HCT116 (cell line): ENCODE results near the gene ZNF521. TPM values are rescaled to one million over a fixed set of nuclear protein-coding genes. Genes with fewer than 3 reads are reported as not detected.

Experiments
- ATAC-seq: fragments of 200-7000 bp; cut with Tn5 transposase; 2 replicates; pipeline ENCODE4 v1.9.1; 2020; ENCODE audit warnings: mild to moderate bottlenecking, moderate library complexity
- BruUV-seq: library from RNA; stranded (reverse); fragments of 400-500 nt; replicated peaks from 2 replicates; lab custom pipeline; 2021; lab: Mats Ljungman, UMichigan
- CTCF ChIA-PET: fragments of 300-600 bp; sonication (Branson Sonifier 250); formaldehyde crosslinking; loops from one replicate; lab custom pipeline; 2021; ENCODE audit warnings: antibody characterized with exemption; lab: Charles Lee
- POLR2A ChIA-PET: fragments of 300-600, 350-600 bp; sonication (Branson Sonifier 250); formaldehyde crosslinking; loops from one replicate; lab custom pipeline; 2021; ENCODE audit warnings: antibody characterized with exemption; lab: Charles Lee
- RAD21 ChIA-PET, 2 experiments: fragments of 300-600 bp; sonication (Branson Sonifier 250); formaldehyde crosslinking; loops; one replicate each; lab custom pipeline; 2023; ENCODE audit warnings: low total read pairs in 2 of 2; ENCODE audit not compliant: uncharacterized antibody in 2 of 2, unreplicated experiment in 2 of 2, low non-redundant PET in 1 of 2; lab: Charles Lee
- DNase-seq: peaks from one replicate; pipeline ENCODE4 v3.0.0-alpha.2; 2010; ENCODE audit warnings: low read depth, low spot score
- H2AFZ ChIP-seq: fragments of 200-600 bp; shearing (Covaris generic), sonication (generic); 2 replicates; pipeline ENCODE4 v1.6.1; 2017; ENCODE audit warnings: low read depth, mixed run types, mixed read lengths, antibody characterized with exemption, low read length; ENCODE audit not compliant: poor library complexity, severe bottlenecking
- H3K27ac ChIP-seq: 2 replicates; pipeline ENCODE4 v1.5.1; 2012; ENCODE audit warnings: low read depth, low read length
- H3K27me3 ChIP-seq: fragments of 200-600 bp; sonication (generic); 2 replicates; pipeline ENCODE4 v1.6.1; 2016; ENCODE audit warnings: mixed run types, low read length, mixed read lengths; ENCODE audit not compliant: insufficient read depth
- H3K36me3 ChIP-seq, 2 experiments: fragments of 200-500 bp in 1 of 2; fragments of 200-600 bp in 1 of 2; sonication (Bioruptor generic) in 1 of 2; sonication (generic) in 1 of 2; 2 replicates each; pipeline versions ENCODE4 v1.5.1 to v1.6.1; 2014 to 2016; ENCODE audit warnings: low read length in 2 of 2, inconsistent platforms in 1 of 2, mixed read lengths in 1 of 2, mixed run types in 1 of 2; ENCODE audit not compliant: insufficient read depth in 2 of 2, control insufficient read depth in 1 of 2
- H3K4me1 ChIP-seq, 2 experiments: fragments of 200-600 bp in 1 of 2; sonication (generic) in 1 of 2; 2 replicates each; pipeline versions ENCODE4 v1.5.1 to v1.6.1; 2012 to 2017; ENCODE audit warnings: low read length in 2 of 2, inconsistent platforms in 1 of 2, mild to moderate bottlenecking in 1 of 2, mixed read lengths in 1 of 2, mixed run types in 1 of 2, moderate library complexity in 1 of 2; ENCODE audit not compliant: insufficient read depth in 2 of 2, control insufficient read depth in 1 of 2
- H3K4me2 ChIP-seq: fragments of 200-600 bp; sonication (generic); 2 replicates; pipeline ENCODE4 v1.6.1; 2017; ENCODE audit warnings: mixed run types, low read length, mixed read lengths
- H3K4me3 ChIP-seq, 2 experiments: fragments of 200-600 bp in 1 of 2; sonication (generic) in 1 of 2; replicated peaks in 1 of 2; 2 replicates each; pipeline ENCODE4 v1.5.1; 2011 to 2016; ENCODE audit warnings: low read length in 2 of 2, control low read depth in 1 of 2, low read depth in 1 of 2, mild to moderate bottlenecking in 1 of 2, mixed read lengths in 1 of 2, mixed run types in 1 of 2
- H3K79me2 ChIP-seq: fragments of 200-600 bp; sonication (generic); 2 replicates; pipeline ENCODE4 v1.6.1; 2017; ENCODE audit warnings: mild to moderate bottlenecking, mixed run types, low read length, moderate library complexity, mixed read lengths; ENCODE audit not compliant: insufficient read depth
- H3K9ac ChIP-seq: fragments of 200-600 bp; sonication (generic); 2 replicates; pipeline ENCODE4 v1.6.1; 2016; ENCODE audit warnings: low read length, mixed read lengths
- H3K9me2 ChIP-seq: fragments of 200-600 bp; sonication (generic), shearing (Covaris generic); 2 replicates; pipeline ENCODE4 v1.6.1; 2017; ENCODE audit warnings: mixed run types, mild to moderate bottlenecking, moderate library complexity; ENCODE audit not compliant: insufficient read depth
- H3K9me3 ChIP-seq, 2 experiments: fragments of 200-500 bp in 1 of 2; fragments of 200-600 bp in 1 of 2; sonication (Bioruptor generic) in 1 of 2; sonication (generic) in 1 of 2; 2 replicates each; pipeline ENCODE4 v1.6.1; 2014 to 2017; ENCODE audit warnings: low read length in 2 of 2, mixed read lengths in 2 of 2, inconsistent platforms in 1 of 2, low read depth in 1 of 2, mild to moderate bottlenecking in 1 of 2, mixed run types in 1 of 2, moderate library complexity in 1 of 2; ENCODE audit not compliant: control insufficient read depth in 1 of 2, insufficient read depth in 1 of 2
- H4K20me1 ChIP-seq: fragments of 200-600 bp; sonication (generic), shearing (Covaris generic); 2 replicates; pipeline ENCODE4 v1.6.1; 2017; ENCODE audit warnings: mixed run types, mild to moderate bottlenecking, moderate library complexity; ENCODE audit not compliant: insufficient read depth
- CBX3 ChIP-seq: IDR thresholded peaks from 2 replicates; pipeline ENCODE4 v1.6.1; 2012; ENCODE audit warnings: low read depth
- CEBPB ChIP-seq: IDR thresholded peaks from 2 replicates; pipeline ENCODE4 v1.6.1; 2012; ENCODE audit warnings: low read depth
- CTCF ChIP-seq, 3 experiments: fragments of 200-600 bp in 1 of 3; sonication (generic) in 1 of 3; IDR thresholded peaks in 2 of 3; conservative IDR thresholded peaks in 1 of 3; 2 replicates each; pipeline ENCODE4 v1.5.1; 2012 to 2017; ENCODE audit warnings: low read depth in 2 of 3, low read length in 2 of 3, antibody characterized with exemption in 1 of 3, borderline replicate concordance in 1 of 3, control low read depth in 1 of 3, mild to moderate bottlenecking in 1 of 3, mixed read lengths in 1 of 3, mixed run types in 1 of 3, moderate library complexity in 1 of 3; ENCODE audit not compliant: insufficient read depth in 1 of 3
- EZH2 ChIP-seq: fragments of 200-600 bp; sonication (generic); IDR thresholded peaks from 2 replicates; pipeline ENCODE4 v1.6.1; 2017; ENCODE audit warnings: antibody characterized with exemption, mixed run types
- EZH2phosphoT487 ChIP-seq: fragments of 200-600 bp; IDR thresholded peaks from 2 replicates; pipeline ENCODE4 v1.6.1; 2018; ENCODE audit warnings: antibody characterized with exemption, borderline replicate concordance
- JUND ChIP-seq: IDR thresholded peaks from 2 replicates; pipeline ENCODE4 v1.6.1; 2012
- MAX ChIP-seq: IDR thresholded peaks from 2 replicates; pipeline ENCODE4 v1.6.1; 2012
- SIN3A ChIP-seq: IDR thresholded peaks from 2 replicates; pipeline ENCODE4 v1.6.1; 2012; ENCODE audit warnings: low read depth
- SP1 ChIP-seq: IDR thresholded peaks from 2 replicates; pipeline ENCODE4 v1.6.1; 2012; ENCODE audit warnings: low read depth
- TCF7L2 ChIP-seq: IDR thresholded peaks from 2 replicates; pipeline ENCODE4 v1.7.0; 2011; ENCODE audit warnings: borderline replicate concordance, inconsistent platforms; ENCODE audit not compliant: insufficient read depth, insufficient read length; ENCODE audit errors: extremely low read depth
- YY1 ChIP-seq: IDR thresholded peaks from 2 replicates; pipeline ENCODE4 v1.6.1; 2011; ENCODE audit warnings: low read length, low read depth, moderate library complexity, mild to moderate bottlenecking; ENCODE audit not compliant: insufficient replicate concordance; ENCODE audit errors: extremely low read depth
- ZBTB33 ChIP-seq: IDR thresholded peaks from 2 replicates; pipeline ENCODE4 v1.6.1; 2011; ENCODE audit warnings: mild to moderate bottlenecking, low read length, moderate library complexity; ENCODE audit not compliant: insufficient replicate concordance; ENCODE audit errors: extremely low read depth
- ZFX ChIP-seq: fragments of 450-650 bp; IDR thresholded peaks from 2 replicates; pipeline ENCODE4 v1.6.1; 2017
- intact Hi-C: fragments of 100-400 bp; cut with micrococcal nuclease; formaldehyde crosslinking; loops from 2 replicates; pipeline ENCODE4 v1.10.0; 2022
- total RNA-seq: library from RNA; stranded (reverse); gene quantifications from one replicate; pipeline ENCODE4 v1.2.1, GENCODE V29; 2021; ENCODE audit not compliant: unreplicated experiment

ZNF521 gene
- total RNA-seq, 1 experiment from 2014 or later = 0.10 TPM

- ATAC-seq (no peak), DNase-seq (no peak)
- Histone ChIP-seq H3K36me3 (no peaks in the 10 kb centered on the region), H3K79me2 (no peaks in the 10 kb centered on the region), H3K4me2 (no peak overlapping the region), H3K9me3 (no peaks in the 10 kb centered on the region), H3K27ac (no peak overlapping the region), H3K27me3 (no peaks in the 10 kb centered on the region), H3K9ac (no peak overlapping the region), H2AFZ (no peak overlapping the region), H3K4me1 (no peaks in the 10 kb centered on the region), H4K20me1 (no peaks in the 10 kb centered on the region), H3K4me3 (no peak overlapping the region), H3K9me2 (no peaks in the 10 kb centered on the region)
- ChIA-PET RAD21 (no interaction called here), CTCF (no interaction called here), POLR2A (no interaction called here)
- no peak for TF ChIP-seq YY1
- TF ChIP-seq EZH2 = no peak
- TF ChIP-seq EZH2phosphoT487 = no peak
- TF ChIP-seq CBX3 = no peak
- no peak for TF ChIP-seq MAX
- TF ChIP-seq JUND = no peak
- no peak for TF ChIP-seq SIN3A
- no peak for TF ChIP-seq CTCF (IDR thresholded peaks at IDR 0.05 in 2 of 3, conservative IDR thresholded peaks at IDR 0.05 in 1 of 3; ENCODE audit: borderline replicate concordance in 1 of 3, insufficient read depth in 1 of 3, low read depth in 2 of 3, low read length in 2 of 3)
- TF ChIP-seq CEBPB = no peak
- no peak for TF ChIP-seq ZBTB33
- TF ChIP-seq SP1 = no peak
- TF ChIP-seq TCF7L2 = no peak
- TF ChIP-seq ZFX = no peak
- no TSS peak for BruUV-seq
- intact Hi-C loops = no loop called here
These were observed 45.3 kb downstream of the ZNF521 start for GRCh38 chr18:25306671-25307070.
